Measurements from ENCODE around the gene RETSAT. TPM values are rescaled to one million over a fixed set of nuclear protein-coding genes. Genes with fewer than 3 reads are reported as not detected.

Gene RETSAT
- polyA plus RNA-seq, 3 donors = 14.2 to 26.0 (median 25.2) TPM

- no peak for DNase-seq (ENCODE audit: low read depth in 3 of 3, low spot score in 2 of 3)
These were observed 41.9 kb downstream of the RETSAT start for GRCh38 chr2:85312404-85312803.

GRCh38 chr2:85310330-85310729 lies 44.0 kb downstream of the RETSAT start:
- DNase-seq (ENCODE audit: low read depth in 3 of 3, low spot score in 2 of 3) = no peak

- no peak for DNase-seq (ENCODE audit: low read depth in 3 of 3, low spot score in 2 of 3)
These were observed 44.5 kb downstream of the RETSAT start for GRCh38 chr2:85309699-85310321.

- DNase-seq (ENCODE audit: low read depth in 3 of 3, low spot score in 2 of 3) = peak in 2 of 3 donors; percentile 72 to 79
These were observed 45.3 kb downstream of the RETSAT start for GRCh38 chr2:85308896-85309555.

- no peak for DNase-seq (ENCODE audit: low read depth in 3 of 3, low spot score in 2 of 3)
These were observed 46.1 kb downstream of the RETSAT start for GRCh38 chr2:85308201-85308600.

GRCh38 chr2:85307527-85307897 lies 46.8 kb downstream of the RETSAT start:
- DNase-seq (ENCODE audit: low read depth in 3 of 3, low spot score in 2 of 3) = no peak

- no peak for DNase-seq (ENCODE audit: low read depth in 3 of 3, low spot score in 2 of 3)
These were observed 50.4 kb downstream of the RETSAT start for GRCh38 chr2:85303780-85304531.

- no peak for DNase-seq (ENCODE audit: low read depth in 3 of 3, low spot score in 2 of 3)
These were observed 52.2 kb downstream of the RETSAT start for GRCh38 chr2:85302121-85302520.

Other genes with a start within 250 kb of the RETSAT start
- gene TCF7L1, start 221.1 kb downstream of the RETSAT start, polyA plus RNA-seq (ENCODE audit: insufficient read length in 3 of 3) = 10 to 100 TPM; 39.7 to 44.7 (median 42.9) TPM
- gene TGOLN2, start 26.5 kb downstream of the RETSAT start, polyA plus RNA-seq (ENCODE audit: insufficient read length in 3 of 3) = 100 to 1,000 TPM; 114 to 125 (median 124) TPM
- gene ELMOD3, start 241 bp upstream of the RETSAT start, polyA plus RNA-seq (ENCODE audit: insufficient read length in 3 of 3) = 10 to 100 TPM; 24.3 to 28.6 (median 25.1) TPM
- gene CAPG, start 55.8 kb upstream of the RETSAT start, polyA plus RNA-seq (ENCODE audit: insufficient read length in 3 of 3) = 100 to 1,000 TPM in 2 of 3 donors, 10 to 100 TPM in 1; 94.7 to 131 (median 105) TPM
- gene SH2D6, start 64.2 kb upstream of the RETSAT start, polyA plus RNA-seq (ENCODE audit: insufficient read length in 3 of 3) = under 1 TPM; 0.50 to 0.83 (median 0.82) TPM
- gene MAT2A, start 184.6 kb upstream of the RETSAT start, polyA plus RNA-seq (ENCODE audit: insufficient read length in 3 of 3) = 100 to 1,000 TPM; 325 to 366 (median 347) TPM
- 10 to 100 TPM; 37.7 to 41.8 (median 38.1) TPM for gene GGCX, start 207.0 kb upstream of the RETSAT start, polyA plus RNA-seq (ENCODE audit: insufficient read length in 3 of 3)
- gene VAMP8, start 223.1 kb upstream of the RETSAT start, polyA plus RNA-seq (ENCODE audit: insufficient read length in 3 of 3) = 100 to 1,000 TPM in 2 of 3 donors, 10 to 100 TPM in 1; 92.1 to 124 (median 118) TPM
- 10 to 100 TPM; 39.0 to 51.5 (median 47.0) TPM for gene VAMP5, start 229.9 kb upstream of the RETSAT start, polyA plus RNA-seq (ENCODE audit: insufficient read length in 3 of 3)
- 100 to 1,000 TPM; 144 to 158 (median 144) TPM for gene RNF181, start 241.2 kb upstream of the RETSAT start, polyA plus RNA-seq (ENCODE audit: insufficient read length in 3 of 3)
- gene TMEM150A, start 248.2 kb upstream of the RETSAT start, polyA plus RNA-seq (ENCODE audit: insufficient read length in 3 of 3) = 10 to 100 TPM; 33.2 to 35.6 (median 33.9) TPM

All from right renal cortex interstitium (tissue), 3 donors.